ENCODE measurements around the gene SYNPO. TPM values are rescaled to one million over a fixed set of nuclear protein-coding genes. Genes with fewer than 3 reads are reported as not detected.

SYNPO gene
- total and polyA plus RNA-seq, 3 experiments from 2014 or later = 0.13 TPM; not detected in 2

- no peak for DNase-seq
- peaks cover 21% of the 10 kb centered on the region for H3K4me1 ChIP-seq (ENCODE audit: insufficient read depth, low read length)
- POLR2A ChIA-PET = no interaction called here
- CTCF ChIA-PET = interaction anchor here (1.4 to 1.6 kb wide), 2 partner anchors 9 to 75 kb away, joined by 3 to 4 read pairs; partner anchors contain the start of gene SMIM3
- H3K4me3 Mint-ChIP-seq = peak overlapping the region in 1 of 7 donors; percentile 82
- peaks cover 0 to 22% (median 12%) of the 10 kb centered on the region in 3 donors for H3K36me3 Mint-ChIP-seq
- peak overlapping the region in 2 of 8 donors; percentile 37 to 44 for H3K27ac Mint-ChIP-seq
- no peaks in the 10 kb centered on the region for H3K9me3 ChIP-seq (ENCODE audit: low read length)
- no peaks in the 10 kb centered on the region for H3K27me3 Mint-ChIP-seq
- H3K27ac ChIP-seq (ENCODE audit: low read depth, low read length) = no peak overlapping the region
- peaks cover 3% of the 10 kb centered on the region for H3K36me3 ChIP-seq (ENCODE audit: insufficient read depth, low read length)
- no peak overlapping the region for H3K4me3 ChIP-seq (ENCODE audit: low read length)
- no peaks in the 10 kb centered on the region for H3K9me3 Mint-ChIP-seq
- no peaks in the 10 kb centered on the region for H3K27me3 ChIP-seq (ENCODE audit: insufficient read depth, low read length, poor library complexity, severe bottlenecking)
- H3K4me1 Mint-ChIP-seq = no peaks in the 10 kb centered on the region
Measured at GRCh38 chr5:150703762-150704161, 63.3 kb downstream of the SYNPO start.

- H3K9me3 ChIP-seq (ENCODE audit: low read length) = no peaks in the 10 kb centered on the region
- CTCF ChIA-PET = interaction anchor here (0.7 to 1.8 kb wide), 3 partner anchors 19 to 146 kb away, joined by 3 to 5 read pairs (median 4); partner anchors contain the start of gene IRGM
- no peaks in the 10 kb centered on the region for H3K27me3 ChIP-seq (ENCODE audit: insufficient read depth, low read length, poor library complexity, severe bottlenecking)
- H3K27me3 Mint-ChIP-seq = no peaks in the 10 kb centered on the region
- no peak overlapping the region for H3K4me3 Mint-ChIP-seq
- no peak overlapping the region for H3K27ac Mint-ChIP-seq
- no peaks in the 10 kb centered on the region for H3K9me3 Mint-ChIP-seq
- H3K36me3 ChIP-seq (ENCODE audit: insufficient read depth, low read length) = peaks cover 21% of the 10 kb centered on the region
- no peak for DNase-seq
- H3K4me1 Mint-ChIP-seq = no peaks in the 10 kb centered on the region
- H3K4me3 ChIP-seq (ENCODE audit: low read length) = no peak overlapping the region
- no peak overlapping the region for H3K27ac ChIP-seq (ENCODE audit: low read depth, low read length)
- peaks cover 0 to 44% (median 16%) of the 10 kb centered on the region in 3 donors for H3K36me3 Mint-ChIP-seq
- POLR2A ChIA-PET = no interaction called here
- no peaks in the 10 kb centered on the region for H3K4me1 ChIP-seq (ENCODE audit: insufficient read depth, low read length)
Measured at GRCh38 chr5:150706776-150707390, 66.4 kb downstream of the SYNPO start.

Other genes with a start within 250 kb of the SYNPO start
- 100 to 1,000 TPM; 319 to 324 TPM for gene CD74, start 227.8 kb upstream of the SYNPO start, total RNA-seq
- gene CD74, start 227.8 kb upstream of the SYNPO start, polyA plus RNA-seq = 1,273 TPM
- gene RPS14, start 190.9 kb upstream of the SYNPO start, total RNA-seq = 1,000 to 10,000 TPM; 2,924 to 3,007 TPM
- gene RPS14, start 190.9 kb upstream of the SYNPO start, polyA plus RNA-seq = 6,416 TPM
- 1 to 10 TPM; 1.9 to 2.8 TPM for gene NDST1, start 132.5 kb upstream of the SYNPO start, total RNA-seq
- gene NDST1, start 132.5 kb upstream of the SYNPO start, polyA plus RNA-seq = 0.13 TPM
- not detected for gene MYOZ3, start 20.6 kb downstream of the SYNPO start, total RNA-seq
- not detected for gene MYOZ3, start 20.6 kb downstream of the SYNPO start, polyA plus RNA-seq
- gene RBM22, start 60.4 kb downstream of the SYNPO start, total RNA-seq = 10 to 100 TPM; 72.7 to 73.6 TPM
- gene RBM22, start 60.4 kb downstream of the SYNPO start, polyA plus RNA-seq = 68.2 TPM
- gene DCTN4, start 118.4 kb downstream of the SYNPO start, total RNA-seq = 10 to 100 TPM; 37.0 to 39.6 TPM
- gene DCTN4, start 118.4 kb downstream of the SYNPO start, polyA plus RNA-seq = 10.4 TPM
- gene SMIM3, start 138.1 kb downstream of the SYNPO start, total RNA-seq = 10 to 100 TPM; 11.8 to 12.7 TPM
- gene SMIM3, start 138.1 kb downstream of the SYNPO start, polyA plus RNA-seq = 20.8 TPM
- gene IRGM, start 205.9 kb downstream of the SYNPO start, total RNA-seq = 1 to 10 TPM in 1 of 2 experiments, under 1 TPM in 1; 0.53 to 1.1 TPM
- gene IRGM, start 205.9 kb downstream of the SYNPO start, polyA plus RNA-seq = 4.0 TPM